MM.1S (cell line): ENCODE measurements around the gene ECPAS.

ENCODE experiments used
- DNase-seq: peaks from one replicate; pipeline ENCODE4 v3.0.0-alpha.2; 2015
- H2AFZ ChIP-seq: fragments of 300-600 bp; sonication (generic); 2 replicates; pipeline ENCODE4 v1.6.0; 2016; ENCODE audit warnings: antibody characterized with exemption, low read length
- H3F3A ChIP-seq: fragments of 300-600 bp; sonication (generic); 2 replicates; pipeline ENCODE4 v1.6.1; 2016; ENCODE audit warnings: mild to moderate bottlenecking, antibody characterized with exemption, low read length, moderate library complexity, mixed read lengths; ENCODE audit not compliant: insufficient read depth
- H3K27ac ChIP-seq: fragments of 300-600 bp; sonication (generic); 2 replicates; pipeline ENCODE4 v1.5.1; 2016; ENCODE audit warnings: mild to moderate bottlenecking, low read length
- H3K27me3 ChIP-seq: fragments of 300-600 bp; sonication (generic); replicated peaks from 2 replicates; pipeline ENCODE4 v1.6.0; 2016; ENCODE audit warnings: low read length; ENCODE audit not compliant: insufficient read depth
- H3K36me3 ChIP-seq: fragments of 300-600 bp; sonication (generic); replicated peaks from 2 replicates; pipeline ENCODE4 v1.6.1; 2016; ENCODE audit warnings: mild to moderate bottlenecking, low read length, mixed read lengths; ENCODE audit not compliant: insufficient read depth
- H3K4me1 ChIP-seq: fragments of 300-600 bp; sonication (generic); 2 replicates; pipeline ENCODE4 v1.6.1; 2016; ENCODE audit warnings: low read length, mixed read lengths
- H3K4me2 ChIP-seq: fragments of 300-600 bp; sonication (generic); 2 replicates; pipeline ENCODE4 v1.6.0; 2016; ENCODE audit warnings: low read depth, low read length
- H3K4me3 ChIP-seq: fragments of 300-600 bp; sonication (generic); 2 replicates; pipeline ENCODE4 v1.5.1; 2016; ENCODE audit warnings: low read length, mixed read lengths
- H3K79me2 ChIP-seq: fragments of 300-600 bp; sonication (generic); 2 replicates; pipeline ENCODE4 v1.6.1; 2016; ENCODE audit warnings: mixed run types, low read length, mixed read lengths
- H3K9ac ChIP-seq: fragments of 300-600 bp; sonication (generic); 2 replicates; pipeline ENCODE4 v1.6.1; 2016; ENCODE audit warnings: low read length, mixed read lengths
- H3K9me2 ChIP-seq: fragments of 300-600 bp; sonication (generic); replicated peaks from 2 replicates; pipeline ENCODE4 v1.6.1; 2016; ENCODE audit warnings: mild to moderate bottlenecking, low read length, mixed read lengths; ENCODE audit not compliant: insufficient read depth
- H3K9me3 ChIP-seq: fragments of 300-600 bp; sonication (generic); replicated peaks from 2 replicates; pipeline ENCODE4 v1.6.1; 2016; ENCODE audit warnings: mild to moderate bottlenecking, low read length, mixed read lengths; ENCODE audit not compliant: insufficient read depth
- H4K20me1 ChIP-seq: fragments of 300-600 bp; sonication (generic); 2 replicates; pipeline ENCODE4 v1.6.1; 2016; ENCODE audit warnings: mild to moderate bottlenecking, low read length, moderate library complexity, mixed read lengths; ENCODE audit not compliant: insufficient read depth
- EZH2 ChIP-seq: fragments of 300-600 bp; sonication (generic); optimal IDR thresholded peaks from 2 replicates; pipeline ENCODE3; 2017; ENCODE audit warnings: low read depth, mild to moderate bottlenecking, antibody characterized with exemption, low read length, mixed read lengths
- EZH2phosphoT487 ChIP-seq: fragments of 300-600 bp; sonication (generic); IDR thresholded peaks from 2 replicates; pipeline ENCODE4 v1.6.1; 2018; ENCODE audit warnings: antibody characterized with exemption, low read length
- TF ChIP-seq, protein P1 (sequence below): fragments of 300-600 bp; sonication (generic); IDR thresholded peaks from 2 replicates; pipeline ENCODE4 v1.5.1; 2016; ENCODE audit warnings: antibody characterized with exemption, low read length, mixed read lengths

ECPAS gene

DNA sequence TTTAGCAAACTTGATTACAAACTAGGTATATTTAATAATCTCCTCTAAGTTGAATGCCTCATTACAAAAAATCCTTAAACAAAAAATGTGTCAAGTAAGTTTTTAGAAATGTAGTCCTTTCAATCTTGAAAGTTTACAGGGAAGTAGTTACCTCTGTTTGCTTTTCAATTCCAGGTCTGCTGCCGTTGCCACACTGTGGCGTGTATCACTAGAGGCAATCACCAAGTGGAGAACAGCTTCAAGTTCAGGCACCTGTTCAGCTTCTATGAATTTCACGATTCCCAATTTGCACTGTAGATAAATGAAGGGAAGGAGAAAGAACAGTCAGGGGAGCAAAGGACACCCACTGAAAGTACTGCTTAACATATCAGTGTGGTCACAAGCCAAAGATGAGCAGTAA, 51.1 kb downstream of the ECPAS start:
- no peak for DNase-seq
- Histone ChIP-seq H3K9me3 (no peaks in the 10 kb centered on the region), H3K36me3 (peaks cover 20% of the 10 kb centered on the region)

DNA sequence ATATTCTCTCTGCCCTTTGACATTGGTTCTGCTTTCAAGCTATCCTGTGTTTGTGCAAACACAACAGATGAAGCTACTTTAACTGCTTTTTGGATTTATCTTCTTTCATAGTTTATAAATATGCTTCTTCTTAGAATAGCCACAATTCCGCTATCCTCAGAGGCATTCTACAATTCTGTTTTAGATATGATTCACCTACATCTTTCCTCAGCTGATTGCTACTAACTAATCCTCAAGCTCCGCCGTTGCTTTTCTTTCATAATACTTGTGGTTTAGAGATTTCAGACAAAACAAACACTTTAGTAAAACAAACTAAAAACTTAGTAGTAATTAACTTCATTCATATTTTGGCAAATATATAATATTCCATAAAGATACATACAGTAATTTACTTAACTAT, 52.5 kb downstream of the ECPAS start:
- Histone ChIP-seq H3K9me2 (no peaks in the 10 kb centered on the region), H3K9ac (no peak overlapping the region), H3K9me3 (no peaks in the 10 kb centered on the region), H3K79me2 (peaks cover 12% of the 10 kb centered on the region; the same call in 1 of the 2 replicates), H3K4me3 (no peak overlapping the region), H3K27me3 (no peaks in the 10 kb centered on the region), H3K4me2 (no peak overlapping the region), H3K27ac (no peak overlapping the region), H3K36me3 (peaks cover 12% of the 10 kb centered on the region; the same call in 1 of the 2 replicates), H3K4me1 (no peaks in the 10 kb centered on the region), H4K20me1 (no peaks in the 10 kb centered on the region), H3F3A (0 out of 2 replicates have a peak, but pooled peaks cover 3% of the 10 kb centered on the region), H2AFZ (no peak overlapping the region)
- TF ChIP-seq EZH2 (no peak), EZH2phosphoT487 (no peak)
- TF ChIP-seq, protein P1, sequence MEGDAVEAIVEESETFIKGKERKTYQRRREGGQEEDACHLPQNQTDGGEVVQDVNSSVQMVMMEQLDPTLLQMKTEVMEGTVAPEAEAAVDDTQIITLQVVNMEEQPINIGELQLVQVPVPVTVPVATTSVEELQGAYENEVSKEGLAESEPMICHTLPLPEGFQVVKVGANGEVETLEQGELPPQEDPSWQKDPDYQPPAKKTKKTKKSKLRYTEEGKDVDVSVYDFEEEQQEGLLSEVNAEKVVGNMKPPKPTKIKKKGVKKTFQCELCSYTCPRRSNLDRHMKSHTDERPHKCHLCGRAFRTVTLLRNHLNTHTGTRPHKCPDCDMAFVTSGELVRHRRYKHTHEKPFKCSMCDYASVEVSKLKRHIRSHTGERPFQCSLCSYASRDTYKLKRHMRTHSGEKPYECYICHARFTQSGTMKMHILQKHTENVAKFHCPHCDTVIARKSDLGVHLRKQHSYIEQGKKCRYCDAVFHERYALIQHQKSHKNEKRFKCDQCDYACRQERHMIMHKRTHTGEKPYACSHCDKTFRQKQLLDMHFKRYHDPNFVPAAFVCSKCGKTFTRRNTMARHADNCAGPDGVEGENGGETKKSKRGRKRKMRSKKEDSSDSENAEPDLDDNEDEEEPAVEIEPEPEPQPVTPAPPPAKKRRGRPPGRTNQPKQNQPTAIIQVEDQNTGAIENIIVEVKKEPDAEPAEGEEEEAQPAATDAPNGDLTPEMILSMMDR: no peak
- no peak for DNase-seq

More for the DNA sequence above, 51.1 kb downstream of the ECPAS start:
- Histone ChIP-seq H3K4me2 (no peak overlapping the region), H3K9ac (no peak overlapping the region), H3K27ac (no peak overlapping the region), H3K4me3 (no peak overlapping the region), H3K79me2 (peaks cover 12% of the 10 kb centered on the region; the same call in 1 of the 2 replicates), H3K9me2 (no peaks in the 10 kb centered on the region), H4K20me1 (no peaks in the 10 kb centered on the region), H3K4me1 (no peaks in the 10 kb centered on the region), H2AFZ (no peak overlapping the region), H3F3A (0 out of 2 replicates have a peak, but pooled peaks cover 3% of the 10 kb centered on the region), H3K27me3 (no peaks in the 10 kb centered on the region)
- no peak for TF ChIP-seq EZH2
- TF ChIP-seq EZH2phosphoT487: no peak
- TF ChIP-seq, protein P1: no peak

DNA sequence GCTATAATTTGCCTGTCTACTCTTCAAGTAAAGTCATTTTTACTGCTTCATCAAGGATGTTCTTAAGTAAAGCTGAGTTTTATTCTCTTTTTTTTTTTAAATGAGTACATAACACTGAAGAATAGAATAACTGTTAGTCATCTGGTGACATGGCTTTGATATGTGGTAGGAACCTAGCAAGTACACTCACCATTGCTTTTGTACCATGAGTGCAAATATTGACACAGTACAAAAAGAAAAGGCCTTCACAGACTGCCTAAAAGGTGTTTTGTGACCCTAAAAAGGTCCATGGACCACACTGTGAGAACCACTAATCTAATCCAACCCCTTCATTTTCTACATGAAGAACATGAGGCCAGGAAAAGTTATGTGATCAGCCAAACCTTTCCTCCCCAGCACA, 55.0 kb downstream of the ECPAS start:
- H3K4me2 ChIP-seq: no peak overlapping the region
- peaks cover 10% of the 10 kb centered on the region; the same call in 1 of the 2 replicates for H3K36me3 ChIP-seq
- H3K27me3 ChIP-seq: no peaks in the 10 kb centered on the region
- H2AFZ ChIP-seq: no peak overlapping the region
- H3K27ac ChIP-seq: no peak overlapping the region
- no peaks in the 10 kb centered on the region for H4K20me1 ChIP-seq
- peaks cover 16% of the 10 kb centered on the region for H3K79me2 ChIP-seq
- no peaks in the 10 kb centered on the region for H3K9me2 ChIP-seq
- TF ChIP-seq, protein P1: no peak
- TF ChIP-seq EZH2 (no peak), EZH2phosphoT487 (no peak)
- no peaks in the 10 kb centered on the region for H3K9me3 ChIP-seq
- H3K4me3 ChIP-seq: no peak overlapping the region
- H3F3A ChIP-seq: 0 out of 2 replicates have a peak, but pooled peaks cover 3% of the 10 kb centered on the region
- H3K9ac ChIP-seq: no peak overlapping the region
- H3K4me1 ChIP-seq: no peaks in the 10 kb centered on the region
- no peak for DNase-seq
